ENCODE measurements around the gene DHX35. TPM values are rescaled to one million over a fixed set of nuclear protein-coding genes. Genes with fewer than 3 reads are reported as not detected.

The DHX35 gene
- total RNA-seq, 2 donors from 2014 or later: 12.2 to 16.1 TPM

GRCh38 chr20:39004508-39004907, 42.4 kb downstream of the DHX35 start:
- no peak overlapping the region for H3K27ac Mint-ChIP-seq
- no peak for TF ChIP-seq CTCF (conservative IDR thresholded peaks at IDR 0.05)
- Histone ChIP-seq H3K36me3 (ENCODE audit: control insufficient read depth, insufficient read depth, low read length) (peaks cover 90% of the 10 kb centered on the region), H3K27ac (ENCODE audit: low read depth, low read length) (no peak overlapping the region), H3K4me3 (ENCODE audit: low read length) (no peak overlapping the region), H3K4me1 (ENCODE audit: control insufficient read depth, insufficient read depth, low read length) (no peaks in the 10 kb centered on the region), H3K9me3 (ENCODE audit: control insufficient read depth, low read length) (no peaks in the 10 kb centered on the region), H3K27me3 (ENCODE audit: control insufficient read depth, insufficient read depth, low read length, poor library complexity, severe bottlenecking) (no peaks in the 10 kb centered on the region), H3K9ac (ENCODE audit: extremely low read depth, low read length, poor library complexity, severe bottlenecking) (no peak overlapping the region)
- DNase-seq: no peak
- no peak overlapping the region for H3K4me3 Mint-ChIP-seq
- H3K9me3 Mint-ChIP-seq: no peaks in the 10 kb centered on the region
- no peaks in the 10 kb centered on the region for H3K4me1 Mint-ChIP-seq
- 100% methylated on average over 1 of the region's 1 CpG; no CpG with 5 or more reads in 1 of the 2 experiments for WGBS, 2 experiments (ENCODE audit: insufficient coverage in 1 of 2, insufficient read length in 1 of 2)
- H3K36me3 Mint-ChIP-seq (ENCODE audit: low read depth): peaks cover 61% of the 10 kb centered on the region
- no peaks in the 10 kb centered on the region for H3K27me3 Mint-ChIP-seq (ENCODE audit: insufficient read depth)

- H3K4me1 ChIP-seq (ENCODE audit: control insufficient read depth, insufficient read depth, low read length): no peaks in the 10 kb centered on the region
- Mint-ChIP-seq H3K4me1 (peaks cover 7% of the 10 kb centered on the region), H3K27ac (no peak overlapping the region), H3K4me3 (no peak overlapping the region), H3K9me3 (no peaks in the 10 kb centered on the region), H3K36me3 (ENCODE audit: low read depth) (peaks cover 54% of the 10 kb centered on the region), H3K27me3 (ENCODE audit: insufficient read depth) (no peaks in the 10 kb centered on the region)
- H3K4me3 ChIP-seq (ENCODE audit: low read length): no peak overlapping the region
- no peak overlapping the region for H3K9ac ChIP-seq (ENCODE audit: extremely low read depth, low read length, poor library complexity, severe bottlenecking)
- 86 to 100% methylated on average over 1 of the region's 1 CpG for WGBS, 2 experiments (ENCODE audit: insufficient coverage in 1 of 2, insufficient read length in 1 of 2)
- no peaks in the 10 kb centered on the region for H3K27me3 ChIP-seq (ENCODE audit: control insufficient read depth, insufficient read depth, low read length, poor library complexity, severe bottlenecking)
- no peaks in the 10 kb centered on the region for H3K9me3 ChIP-seq (ENCODE audit: control insufficient read depth, low read length)
- no peak for TF ChIP-seq CTCF (conservative IDR thresholded peaks at IDR 0.05)
- peaks cover 71% of the 10 kb centered on the region for H3K36me3 ChIP-seq (ENCODE audit: control insufficient read depth, insufficient read depth, low read length)
- DNase-seq: no peak
- H3K27ac ChIP-seq (ENCODE audit: low read depth, low read length): no peak overlapping the region
Observed at GRCh38 chr20:39009348-39009747, 47.2 kb downstream of the DHX35 start.

GRCh38 chr20:39010496-39010895, 48.4 kb downstream of the DHX35 start:
- H3K4me3 Mint-ChIP-seq: no peak overlapping the region
- H3K27me3 Mint-ChIP-seq (ENCODE audit: insufficient read depth): no peaks in the 10 kb centered on the region
- H3K9me3 ChIP-seq (ENCODE audit: control insufficient read depth, low read length): no peaks in the 10 kb centered on the region
- no peak overlapping the region for H3K27ac ChIP-seq (ENCODE audit: low read depth, low read length)
- H3K4me1 ChIP-seq (ENCODE audit: control insufficient read depth, insufficient read depth, low read length): no peaks in the 10 kb centered on the region
- TF ChIP-seq CTCF (conservative IDR thresholded peaks at IDR 0.05): no peak
- peak overlapping the region; percentile 11 for H3K27ac Mint-ChIP-seq
- no peaks in the 10 kb centered on the region for H3K27me3 ChIP-seq (ENCODE audit: control insufficient read depth, insufficient read depth, low read length, poor library complexity, severe bottlenecking)
- peak; percentile 50 for DNase-seq
- no peak overlapping the region for H3K9ac ChIP-seq (ENCODE audit: extremely low read depth, low read length, poor library complexity, severe bottlenecking)
- peaks cover 60% of the 10 kb centered on the region for H3K36me3 Mint-ChIP-seq (ENCODE audit: low read depth)
- 100% methylated on average over 1 of the region's 1 CpG; no CpG with 5 or more reads in 1 of the 2 experiments for WGBS, 2 experiments (ENCODE audit: insufficient coverage in 1 of 2, insufficient read length in 1 of 2)
- peaks cover 7% of the 10 kb centered on the region for H3K4me1 Mint-ChIP-seq
- no peak overlapping the region for H3K4me3 ChIP-seq (ENCODE audit: low read length)
- no peaks in the 10 kb centered on the region for H3K9me3 Mint-ChIP-seq
- peaks cover 72% of the 10 kb centered on the region for H3K36me3 ChIP-seq (ENCODE audit: control insufficient read depth, insufficient read depth, low read length)

Measured in endodermal cell (in vitro differentiated cells).